ENCODE measurements around the gene GRK6.
A peak's percentile ranks its signal among the peaks of the same experiment; 100 is the strongest.
"Not testable (repeated sequence)": the region's sequence is repeated elsewhere in the genome, so short reads cannot be mapped to it uniquely, and the experiment has no call there.

Gene GRK6

DNA sequence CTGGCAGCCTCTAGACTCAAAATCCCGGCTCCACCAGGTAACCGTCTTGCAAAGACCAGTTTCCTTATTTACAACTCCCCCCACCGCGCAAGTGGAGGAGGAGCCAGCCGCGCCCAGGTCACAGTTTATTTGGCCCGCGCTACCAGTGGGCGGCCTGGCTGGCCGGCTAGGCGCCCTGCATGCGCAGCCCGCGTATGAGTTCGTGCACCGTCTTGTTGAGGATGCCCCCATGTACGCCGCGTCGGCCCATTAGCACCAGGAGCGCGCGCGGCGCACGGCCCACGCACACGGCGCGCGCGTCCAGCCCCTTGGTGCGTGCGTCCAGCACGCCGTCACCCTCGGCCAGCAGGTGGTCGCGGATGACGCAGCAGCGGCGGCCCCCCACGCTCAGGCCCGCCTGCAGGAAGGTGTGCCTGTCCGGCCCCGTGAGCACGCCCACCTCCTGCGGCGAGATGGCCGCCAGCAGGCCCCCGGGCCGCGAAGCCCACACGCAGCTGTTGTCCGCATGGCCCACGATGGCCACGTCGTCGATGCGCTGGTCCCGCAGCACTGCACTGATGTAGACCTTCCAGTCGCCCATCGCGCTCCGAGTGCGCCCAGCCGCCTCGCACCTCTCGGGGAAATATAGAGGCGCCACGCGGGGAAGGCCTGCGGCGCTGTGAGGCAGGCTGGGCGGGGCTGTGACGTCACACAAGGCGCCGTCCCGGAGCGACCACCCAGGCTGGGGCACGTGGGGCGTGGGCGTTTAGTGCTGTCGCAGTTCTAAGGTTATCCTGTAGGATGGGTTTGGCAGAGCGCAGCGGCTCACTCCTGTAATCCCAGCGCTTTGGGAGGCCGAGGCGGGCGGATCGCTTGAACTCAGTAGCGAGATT is 26.2 kb upstream of the GRK6 start, which contains the start of gene PFN3:
Gene PFN3 (minus strand): TSS at position 665 of the 872 bp plus-strand sequence. CDS start 85 bp downstream, at position 580.
- DNase-seq: no peak

DNA sequence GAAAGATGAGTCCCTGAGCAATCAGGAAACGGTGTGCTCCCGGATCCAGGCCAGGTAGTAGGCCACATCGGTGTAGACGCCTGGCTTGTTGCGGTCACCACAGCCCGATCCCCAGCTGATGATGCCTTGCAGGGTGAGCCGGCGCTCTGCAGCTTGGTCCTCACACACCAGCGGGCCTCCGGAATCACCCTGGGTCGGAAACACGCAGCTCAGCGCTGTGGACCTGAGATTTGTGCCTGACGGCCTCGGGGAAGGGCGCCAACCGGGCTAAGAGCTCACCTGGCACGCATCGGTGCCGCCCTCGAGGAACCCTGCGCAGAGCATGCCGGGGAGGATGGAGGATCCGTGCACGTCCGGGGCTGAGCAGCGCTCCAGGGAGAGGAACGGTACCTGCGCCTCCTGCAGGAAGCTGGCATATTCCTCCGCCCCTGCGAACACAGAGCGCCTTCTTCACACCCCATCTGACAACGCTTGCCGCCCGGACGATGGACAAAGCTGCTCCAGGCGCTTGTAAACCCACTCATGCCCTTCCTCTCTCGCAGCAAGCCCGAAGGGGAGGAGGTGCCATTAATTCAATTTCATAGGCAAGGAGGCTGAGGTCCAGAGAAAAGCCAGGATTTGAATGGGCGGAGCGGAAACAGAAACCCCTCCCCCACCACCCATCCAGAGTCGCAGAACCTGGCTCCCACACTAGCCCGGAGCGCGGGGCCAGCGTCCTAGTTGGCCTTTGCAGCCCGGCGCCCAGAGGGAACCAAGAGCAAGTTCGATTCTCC is 24.0 kb upstream of the GRK6 start:
- no peak for DNase-seq

DNA sequence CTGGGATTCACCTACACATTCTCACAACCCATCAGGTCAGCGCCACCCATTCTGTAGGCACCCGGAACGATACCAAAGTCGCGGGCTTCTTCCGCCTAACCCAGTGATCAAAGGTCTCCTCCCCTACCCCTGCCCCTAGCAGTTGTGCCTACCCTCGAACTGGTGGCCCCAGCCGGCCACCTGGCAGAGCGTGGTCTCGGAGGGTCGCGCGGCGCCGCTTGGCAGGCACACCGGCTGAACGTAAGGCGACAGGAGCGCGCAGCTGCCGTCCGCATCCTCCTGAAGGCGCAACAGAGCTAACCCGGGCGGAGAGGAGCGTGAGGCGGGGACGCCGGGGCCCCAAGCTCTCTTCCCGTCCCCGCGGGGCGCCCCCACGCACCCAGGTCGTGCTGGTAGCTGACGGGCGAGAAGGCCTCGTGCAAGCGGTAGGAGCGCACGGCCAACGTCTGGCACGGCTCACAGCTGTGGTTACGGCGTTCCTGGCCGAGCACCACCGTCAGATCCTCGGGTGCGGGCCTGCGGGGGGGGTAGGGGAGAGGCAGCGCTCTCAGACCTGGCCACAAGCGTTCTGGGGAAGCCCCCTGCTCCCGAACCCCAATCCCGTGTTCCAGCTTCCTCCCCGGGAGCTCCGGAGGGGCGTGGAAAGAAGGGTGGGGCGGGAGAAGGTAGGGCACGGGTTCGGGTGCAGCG is 23.2 kb upstream of the GRK6 start:
- DNase-seq: no peak

DNA sequence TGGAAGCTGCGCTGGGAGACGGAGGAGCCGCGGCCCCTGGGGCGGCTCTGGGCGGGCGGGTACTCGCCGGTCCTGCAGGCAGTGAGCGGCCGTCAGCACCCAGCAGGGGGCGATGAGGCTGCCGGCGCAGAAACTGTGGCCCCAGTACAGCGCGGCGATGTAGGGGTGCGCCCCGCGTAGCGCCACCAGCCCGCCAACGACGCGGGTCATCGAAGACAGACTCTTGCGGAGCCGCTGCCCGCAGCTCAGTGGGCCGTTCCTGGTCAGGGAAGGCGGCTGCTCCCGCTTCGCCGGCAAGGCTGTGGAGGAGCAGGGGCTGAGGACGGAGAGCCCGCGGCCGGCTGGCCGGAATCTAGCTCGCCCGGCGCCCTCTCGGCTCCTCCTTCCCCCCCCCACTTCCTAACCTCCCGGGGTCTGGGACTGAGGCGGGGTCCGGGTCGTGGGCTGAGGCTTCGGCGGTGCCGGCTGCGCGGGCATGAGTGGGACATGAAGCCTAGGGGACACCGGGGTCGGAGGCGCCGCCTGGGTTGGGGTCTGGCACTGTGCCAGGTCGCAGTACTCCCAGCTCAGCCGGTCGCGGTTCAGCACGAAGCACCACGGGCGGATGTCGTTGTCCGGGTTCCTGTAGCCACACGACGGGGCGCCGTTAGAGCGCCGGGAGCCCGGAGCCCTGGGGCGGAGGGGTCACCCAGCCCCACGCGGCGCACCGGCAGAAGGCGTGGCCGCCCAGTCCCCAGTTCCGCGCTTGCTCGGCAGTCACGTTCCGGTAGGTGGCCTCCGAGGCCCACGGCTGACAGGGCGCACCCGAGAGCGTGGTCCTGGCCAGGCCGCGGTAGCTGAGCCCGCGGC is 22.5 kb upstream of the GRK6 start:
- DNase-seq: peak; percentile 80

DNA sequence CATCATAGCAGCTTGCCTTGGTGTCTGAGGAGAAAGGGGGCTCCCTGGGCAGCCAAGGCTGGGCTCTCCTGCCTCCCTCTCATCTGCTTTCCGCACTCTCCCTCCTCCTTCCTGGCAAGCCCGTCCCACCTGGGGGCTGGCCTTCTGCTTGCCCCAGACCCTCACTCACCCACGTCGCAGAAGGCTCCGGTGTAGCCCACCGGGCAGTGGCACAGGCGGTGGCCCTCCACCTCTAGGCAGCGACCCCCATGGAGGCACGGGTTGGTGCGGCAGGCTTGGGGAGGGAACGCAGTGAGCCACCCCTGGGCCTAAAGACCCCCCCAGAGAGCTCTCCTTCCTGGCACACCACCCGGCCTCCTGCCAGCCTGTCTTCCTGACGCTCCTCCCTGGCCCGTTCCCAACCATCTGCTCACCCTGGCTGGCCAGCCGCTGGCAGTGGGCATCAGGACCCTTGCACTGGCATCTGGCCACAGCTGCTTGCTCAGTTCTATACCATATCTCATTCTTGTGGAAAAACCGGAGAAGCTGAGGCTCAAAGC is 21.8 kb upstream of the GRK6 start:
- no peak for DNase-seq

DNA sequence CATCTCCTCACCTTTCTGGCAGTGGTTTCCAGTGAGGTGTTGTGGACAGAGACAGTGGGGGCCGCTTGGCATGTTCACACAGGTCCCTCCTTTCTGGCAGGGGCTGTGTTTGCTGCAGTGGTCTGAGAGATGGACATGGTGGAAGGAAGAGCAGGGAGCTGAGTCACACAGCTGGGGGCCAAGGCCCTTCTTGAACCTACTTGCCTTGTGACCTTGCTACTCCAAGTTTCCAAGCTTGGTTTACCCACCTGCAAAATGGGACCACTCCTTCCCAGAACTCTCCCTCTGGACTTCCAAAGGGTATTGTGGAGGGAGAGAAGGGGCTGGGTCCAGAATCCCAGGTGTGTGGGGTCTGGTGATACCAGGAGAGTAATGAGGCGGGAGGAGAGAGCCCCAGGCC is 21.2 kb upstream of the GRK6 start:
- no peak for DNase-seq

DNA sequence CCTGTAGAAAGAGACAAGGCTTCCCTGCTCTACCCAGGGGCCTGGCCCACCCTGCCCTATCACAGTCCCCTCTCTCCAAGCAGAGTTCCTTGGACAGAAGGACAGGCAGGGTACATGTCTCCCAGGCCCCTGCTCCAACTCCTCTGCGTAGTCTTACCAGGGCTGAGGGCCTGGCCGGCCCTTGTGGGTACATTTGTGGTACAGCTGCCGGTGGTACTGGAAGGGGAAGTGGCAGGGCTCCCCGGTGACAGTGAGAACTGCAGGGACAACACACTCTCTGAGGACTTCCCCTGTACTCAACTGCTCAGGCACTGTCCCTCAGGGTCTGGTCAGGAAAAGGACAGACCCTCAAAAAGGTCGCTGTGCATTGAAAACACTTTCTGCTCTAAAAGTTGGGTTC is 20.7 kb upstream of the GRK6 start:
- DNase-seq: peak; percentile 75

DNA sequence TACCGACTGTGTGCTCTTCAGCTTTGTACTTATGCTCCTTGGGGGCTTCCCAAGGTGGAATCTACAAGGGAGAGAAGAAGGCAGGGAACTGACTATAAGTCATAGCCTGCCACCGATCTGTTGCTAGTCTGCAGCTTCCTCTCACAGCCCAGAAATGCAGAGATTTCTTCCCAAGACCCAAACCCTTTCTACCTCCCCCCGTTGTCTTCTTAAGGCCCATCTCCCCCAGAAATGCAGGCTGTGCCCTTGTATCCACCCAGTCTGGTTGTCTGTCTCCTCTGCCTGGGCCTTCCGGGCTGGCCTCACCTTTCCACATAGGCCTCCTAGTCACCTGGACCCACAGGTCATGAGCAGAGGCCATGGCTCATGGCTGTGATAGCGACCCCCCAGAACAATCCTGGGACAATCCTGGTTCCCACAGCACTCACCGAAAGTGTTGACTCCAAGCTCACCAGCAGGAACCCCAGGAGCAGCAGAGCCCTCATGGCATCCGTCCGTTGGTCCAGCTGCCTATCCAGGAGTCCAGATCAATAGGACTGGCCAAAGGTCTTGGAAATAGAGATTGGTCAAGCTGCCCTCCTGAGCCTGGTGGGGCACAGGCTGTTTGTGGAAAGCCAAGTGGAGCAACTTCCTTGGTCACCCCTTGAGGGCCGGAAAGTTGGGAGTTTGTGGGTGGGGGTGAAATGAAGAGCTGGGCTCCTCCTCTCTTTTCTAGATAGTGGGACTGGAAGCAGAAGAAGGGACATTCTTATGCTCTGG is 17.3 kb upstream of the GRK6 start, which contains the start of gene F12:
Gene F12 (minus strand): TSS at position 522 of the 759 bp plus-strand sequence. CDS start 37 bp downstream, at position 485.
- DNase-seq: no peak

DNA sequence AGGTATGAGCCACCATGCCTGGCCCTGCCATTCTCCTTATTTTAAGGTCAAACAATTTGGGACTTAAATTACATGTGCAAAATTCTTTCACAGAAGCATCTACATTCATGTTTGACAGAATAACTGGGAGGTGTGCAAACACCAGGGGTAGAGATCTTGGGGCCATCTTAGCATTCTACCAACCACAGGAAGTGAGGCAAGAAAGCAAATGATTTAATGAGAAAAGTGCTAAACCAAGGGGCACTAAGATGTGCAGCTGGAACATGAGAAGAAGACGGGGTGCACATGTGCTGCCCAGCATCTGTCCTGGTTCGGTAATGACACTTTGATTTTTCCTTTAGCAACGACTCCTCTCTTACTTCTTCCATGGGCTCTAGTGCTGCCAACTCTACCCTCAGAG is 15.9 kb upstream of the GRK6 start:
- no peak for DNase-seq

DNA sequence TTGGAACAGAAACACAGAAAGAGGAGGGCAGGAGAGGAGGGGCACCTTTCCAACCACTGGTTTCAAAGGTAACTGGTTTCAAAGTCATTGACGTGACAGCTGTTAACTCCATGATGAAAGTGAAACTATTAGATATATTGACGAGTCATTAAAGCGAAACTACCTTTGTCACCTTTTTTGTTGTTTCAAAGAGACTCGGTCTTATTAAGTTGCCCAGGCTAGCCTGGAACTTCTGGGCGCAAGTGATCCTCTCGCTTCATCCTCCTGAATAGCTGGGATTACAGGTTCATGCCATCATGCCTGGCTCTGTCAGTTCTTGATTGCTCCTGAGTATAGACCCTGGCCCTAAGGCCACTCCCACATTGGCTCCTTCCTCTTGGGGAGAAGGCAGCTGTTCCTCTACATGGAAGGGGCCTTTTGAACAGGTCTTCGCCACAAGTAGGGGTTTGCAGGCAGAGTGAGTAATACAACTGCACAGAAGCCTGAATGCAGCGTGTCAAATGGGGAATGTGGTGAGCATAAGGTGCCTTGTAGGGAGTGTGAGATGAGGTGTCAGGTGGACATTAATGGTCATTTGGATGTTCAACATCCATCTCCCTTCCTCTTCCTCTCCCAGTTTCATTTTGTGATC is 13.8 kb upstream of the GRK6 start:
- DNase-seq: no peak

DNA sequence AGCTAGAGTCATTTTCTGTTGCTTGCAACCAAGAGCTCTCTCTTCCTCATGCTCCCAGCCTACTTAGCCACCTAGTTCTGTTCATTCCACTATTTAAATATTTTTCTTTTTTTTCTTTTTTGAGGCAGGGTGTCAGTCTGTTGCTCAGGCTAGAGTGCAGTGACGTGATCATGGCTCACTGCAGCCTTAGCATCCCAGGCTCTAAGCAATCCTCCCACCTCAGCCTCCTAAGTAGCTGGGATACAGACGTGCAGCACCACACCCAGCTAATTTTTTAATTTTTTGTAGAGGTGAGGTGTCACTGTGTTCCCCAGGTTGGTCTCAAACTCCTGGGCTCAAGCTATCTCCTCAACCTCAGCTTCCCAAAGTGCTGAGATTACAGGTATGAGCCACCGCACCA is 12.0 kb upstream of the GRK6 start:
- DNase-seq: no peak

DNA sequence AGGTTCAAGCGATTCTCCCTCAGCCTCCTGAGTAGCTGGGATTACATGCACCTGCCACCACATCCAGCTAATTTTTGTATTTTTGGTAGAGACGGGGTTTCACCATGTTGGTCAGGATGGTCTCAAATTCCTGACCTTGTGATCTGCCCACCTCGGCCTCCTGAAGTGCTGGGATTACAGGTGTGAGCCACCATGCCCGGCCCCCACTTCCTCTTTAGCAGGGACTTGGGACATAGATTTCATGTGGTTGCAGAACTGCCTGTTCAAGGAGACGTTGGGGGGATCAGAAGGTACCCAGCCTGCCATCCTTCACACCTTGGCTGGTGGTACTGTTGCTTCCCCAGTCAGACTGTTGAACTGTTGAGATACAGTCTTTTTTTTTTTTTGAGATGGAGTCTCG is 9.4 kb upstream of the GRK6 start:
- DNase-seq: not testable (repeated sequence)

DNA sequence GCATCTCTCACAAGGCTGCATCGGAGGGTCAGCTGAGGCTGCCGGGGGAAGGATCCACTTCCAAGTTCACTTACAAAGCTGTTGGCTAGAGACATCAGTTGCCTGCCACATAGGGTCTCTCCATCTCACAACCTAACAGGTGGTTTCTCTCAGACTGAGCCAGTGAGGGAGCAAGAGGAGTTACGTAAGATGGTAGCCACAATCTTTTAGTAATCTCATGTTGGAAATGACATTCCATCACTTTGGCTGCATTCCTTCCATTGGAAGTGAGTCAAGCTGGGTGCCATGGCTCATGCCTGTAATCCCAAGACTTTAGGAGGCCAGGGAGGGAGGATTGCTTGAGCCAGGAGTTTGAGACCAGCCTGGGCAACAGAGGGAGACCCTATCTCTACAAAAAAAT is 7.4 kb upstream of the GRK6 start:
- no peak for DNase-seq

DNA sequence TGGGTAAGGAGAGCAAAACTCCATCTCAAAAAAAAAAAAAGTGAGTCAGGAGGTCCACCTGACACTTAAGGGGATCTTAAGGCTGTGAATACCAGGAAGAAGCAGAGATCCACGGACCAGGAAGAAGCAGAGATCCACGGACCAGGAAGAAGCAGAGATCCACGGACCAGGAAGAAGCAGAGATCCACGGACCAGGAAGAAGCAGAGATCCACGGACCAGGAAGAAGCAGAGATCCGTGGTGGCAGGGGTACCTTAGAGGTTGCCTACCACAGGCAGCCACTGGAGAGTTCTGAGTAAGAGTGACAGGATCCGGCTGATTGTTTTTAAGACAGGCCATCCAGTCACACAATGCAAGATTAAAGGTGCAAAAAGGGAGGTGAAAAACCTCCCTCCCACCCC is 6.0 kb upstream of the GRK6 start:
- DNase-seq: not testable (repeated sequence)

DNA sequence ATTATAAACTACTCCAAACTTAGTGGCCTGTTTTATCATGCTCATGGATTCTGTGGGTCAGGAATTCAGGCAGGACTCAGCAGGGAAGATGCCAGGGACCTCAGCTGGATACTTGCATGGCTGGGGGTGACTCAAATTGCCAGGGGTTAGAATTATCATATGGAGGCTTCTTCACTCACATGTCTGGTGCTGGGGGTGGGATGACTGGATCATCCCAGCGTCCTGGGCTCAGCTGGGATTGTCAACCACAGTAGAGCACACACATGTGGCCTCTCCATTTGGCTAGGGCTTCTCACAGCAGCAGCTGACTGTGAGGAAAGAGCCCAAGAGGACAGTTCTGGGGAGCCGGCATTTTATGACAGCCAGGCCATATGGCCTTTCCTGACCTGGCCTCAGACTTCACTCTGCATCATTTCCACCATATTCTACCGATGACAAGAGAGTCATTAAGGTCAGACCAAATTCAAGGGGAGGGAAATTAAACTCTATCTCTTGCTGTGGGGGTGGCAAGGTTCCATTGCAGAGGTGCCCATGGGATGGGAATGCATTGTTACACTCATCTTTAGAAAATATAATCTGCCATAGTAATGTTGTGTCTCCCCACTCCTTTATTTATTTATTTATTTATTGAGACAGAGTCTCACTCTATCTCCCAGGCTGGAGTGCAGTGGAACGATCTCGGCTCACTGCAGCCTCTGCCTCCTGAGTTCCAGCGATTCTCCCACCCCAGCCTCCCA is 5.2 kb upstream of the GRK6 start:
- DNase-seq: no peak

DNA sequence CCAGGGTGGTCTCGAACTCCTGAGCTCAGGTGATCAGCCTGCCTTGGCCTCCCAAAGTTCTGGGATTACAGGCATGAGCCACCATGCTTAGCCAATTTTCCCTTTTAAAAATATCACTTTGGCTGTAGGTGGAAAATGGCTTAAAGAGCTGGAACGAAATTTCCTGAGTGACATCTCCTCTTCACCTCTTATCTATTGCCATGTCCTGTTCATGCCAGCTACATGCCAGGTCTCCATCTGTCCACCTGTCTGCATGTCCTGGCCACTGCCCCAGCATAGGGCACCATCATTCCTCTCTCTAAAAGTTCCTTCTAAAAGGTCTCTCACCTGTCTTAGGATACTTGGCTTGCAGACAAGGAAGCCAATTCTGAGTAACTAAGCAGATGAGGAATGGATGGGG is 2.8 kb upstream of the GRK6 start:
- no peak for DNase-seq

DNA sequence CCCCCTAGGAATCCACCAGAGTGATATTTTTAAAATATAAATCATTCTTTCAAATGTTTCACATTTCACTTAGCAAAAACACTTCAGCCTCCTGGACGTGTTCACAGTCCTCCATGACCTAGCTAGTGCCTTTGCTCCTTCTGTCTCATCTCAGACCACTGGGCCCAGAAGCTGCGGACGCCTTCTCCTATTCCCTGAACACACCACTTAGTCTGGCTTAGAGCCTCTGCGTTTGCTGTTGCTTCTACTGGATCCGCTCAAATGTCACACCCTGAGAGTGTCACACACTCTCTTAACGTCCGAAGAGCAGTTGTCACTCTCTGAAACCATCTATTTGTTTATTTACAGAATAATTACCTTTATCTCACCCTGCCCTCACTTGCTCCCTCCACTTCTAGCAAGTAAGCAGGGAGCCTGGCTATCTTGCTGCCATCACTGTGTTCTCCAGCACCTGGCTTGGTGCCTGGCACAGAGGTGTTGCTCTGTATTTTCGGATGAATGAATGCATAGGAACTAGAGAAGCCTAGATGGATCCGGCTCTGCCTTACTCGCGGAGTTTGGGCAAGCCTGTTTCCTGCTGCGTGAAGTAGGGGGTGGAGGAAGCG is 1.2 kb upstream of the GRK6 start:
- no peak for DNase-seq

DNA sequence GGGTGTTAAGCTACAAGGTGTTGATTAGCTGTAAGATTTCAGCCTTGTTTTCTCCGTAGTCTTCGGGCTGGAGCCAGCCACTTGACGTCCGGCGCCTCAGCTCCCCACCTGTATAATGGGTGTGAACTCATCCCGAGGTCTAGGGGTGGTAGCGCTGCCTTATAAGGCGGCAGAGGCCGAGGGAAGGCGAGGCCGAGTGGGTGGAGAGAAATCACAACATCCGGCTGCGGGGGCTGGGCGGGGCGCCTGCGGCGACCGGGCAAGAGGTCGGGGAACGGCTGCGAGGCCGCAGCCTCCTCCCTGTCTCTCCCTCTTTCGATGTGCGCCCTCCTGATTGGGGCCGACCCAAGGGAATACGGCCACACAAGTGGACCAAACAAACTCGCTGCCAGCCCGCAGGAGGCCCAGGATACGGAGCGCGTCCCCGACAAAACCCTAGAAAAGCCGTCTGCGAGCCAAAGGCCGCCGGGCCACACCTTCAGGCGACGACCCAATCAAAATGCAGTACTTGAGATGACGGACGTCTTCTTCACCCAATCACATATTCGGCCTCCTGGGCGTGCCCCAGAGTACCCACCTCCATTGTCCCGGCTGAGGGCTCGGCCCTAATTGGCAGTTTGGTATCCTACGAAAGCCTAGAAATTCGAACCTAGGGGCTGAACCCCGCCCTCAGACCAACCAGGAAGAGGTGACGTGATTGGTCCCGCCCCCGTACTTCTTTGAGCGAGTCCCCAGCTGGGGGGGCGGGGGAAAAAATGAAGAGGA is 493 bp upstream of the GRK6 start:
- DNase-seq: peak; percentile 100
